H1 (cell line): Measurements from ENCODE around the gene C2CD4A. TPM values are rescaled to one million over a fixed set of nuclear protein-coding genes. Genes with fewer than 3 reads are reported as not detected.

ENCODE experiments used
- CTCF ChIA-PET: fragments of 300-600 bp; sonication (Branson Sonifier 250); formaldehyde crosslinking; loops from one replicate; lab custom pipeline; 2021; ENCODE audit not compliant: partially characterized antibody; lab: Charles Lee
- POLR2A ChIA-PET: fragments of 300-600 bp; sonication (Branson Sonifier 250); formaldehyde crosslinking; loops from one replicate; lab custom pipeline; 2021; ENCODE audit warnings: inconsistent platforms; ENCODE audit not compliant: partially characterized antibody; lab: Charles Lee
- DNase-seq, 2 experiments: peaks; one replicate each; pipeline versions ENCODE4 v3.0.0 to v3.0.0-alpha.2; 2010 to 2022; ENCODE audit warnings: low spot score in 2 of 2, low read depth in 1 of 2, mixed read lengths in 1 of 2
- FAIRE-seq: peaks from 2 replicates; lab custom pipeline; 2011; peaks lifted over from hg19 to GRCh38; lab: Jason Lieb, UNC
- H2AFZ ChIP-seq: 2 replicates; pipeline ENCODE4 v1.8.1; 2012; ENCODE audit warnings: low read length, inconsistent platforms
- H2AK5ac ChIP-seq: 2 replicates; pipeline ENCODE4 v1.6.1; 2013; ENCODE audit warnings: low read depth, low read length
- H2BK120ac ChIP-seq: replicated peaks from 2 replicates; pipeline ENCODE3; 2013; ENCODE audit warnings: low read depth, low read length, inconsistent platforms
- H2BK12ac ChIP-seq: 2 replicates; pipeline ENCODE4 v1.6.1; 2013; ENCODE audit warnings: low read depth, low read length
- H2BK15ac ChIP-seq: 2 replicates; pipeline ENCODE4 v1.6.1; 2013; ENCODE audit warnings: low read length
- H2BK20ac ChIP-seq: 2 replicates; pipeline ENCODE4 v1.6.1; 2013; ENCODE audit warnings: low read length
- H2BK5ac ChIP-seq: 2 replicates; pipeline ENCODE4 v1.6.1; 2013; ENCODE audit warnings: low read depth, low read length
- H3K14ac ChIP-seq: 2 replicates; pipeline ENCODE4 v1.6.1; 2013; ENCODE audit warnings: inconsistent platforms; ENCODE audit not compliant: insufficient read length
- H3K18ac ChIP-seq: 2 replicates; pipeline ENCODE4 v1.6.1; 2013; ENCODE audit warnings: low read length; ENCODE audit errors: extremely low read depth
- H3K23ac ChIP-seq: 2 replicates; pipeline ENCODE4 v1.6.1; 2013; ENCODE audit warnings: inconsistent platforms; ENCODE audit not compliant: insufficient read length
- H3K23me2 ChIP-seq: 2 replicates; pipeline ENCODE4 v1.6.1; 2013; ENCODE audit warnings: low read depth, low read length
- H3K27ac ChIP-seq: 2 replicates; pipeline ENCODE4 v1.6.1; 2011; ENCODE audit warnings: low read depth, low read length, inconsistent platforms
- H3K27me3 ChIP-seq, 4 experiments: replicated peaks in 1 of 4; 1 replicate in 1 of 4; 2 replicates in 3 of 4; pipeline versions ENCODE4 v1.6.1 to v1.8.1; 2011 to 2013; ENCODE audit warnings: low read length in 3 of 4, mild to moderate bottlenecking in 3 of 4, inconsistent platforms in 2 of 4, mixed read lengths in 2 of 4, moderate library complexity in 1 of 4; ENCODE audit not compliant: control insufficient read depth in 3 of 4, insufficient read depth in 3 of 4; ENCODE audit errors: extremely low read depth in 1 of 4
- H3K36me3 ChIP-seq, 4 experiments: 2 replicates each; pipeline versions ENCODE4 v1.6.1 to v1.8.1; 2011 to 2013; ENCODE audit warnings: mild to moderate bottlenecking in 4 of 4, low read length in 3 of 4, moderate library complexity in 2 of 4, control low read depth in 1 of 4, inconsistent platforms in 1 of 4; ENCODE audit not compliant: insufficient read depth in 4 of 4, control insufficient read depth in 2 of 4
- H3K4ac ChIP-seq: replicated peaks from 2 replicates; pipeline ENCODE3; 2013; ENCODE audit warnings: low read length, low read depth, mixed read lengths, inconsistent platforms; ENCODE audit not compliant: insufficient read length
- H3K4me1 ChIP-seq, 4 experiments: replicated peaks in 1 of 4; 1 replicate in 1 of 4; 2 replicates in 3 of 4; pipeline versions ENCODE4 v1.6.1 to v1.8.1; 2011 to 2013; ENCODE audit warnings: low read length in 3 of 4, inconsistent platforms in 2 of 4, mixed read lengths in 1 of 4; ENCODE audit not compliant: insufficient read depth in 4 of 4, control insufficient read depth in 3 of 4
- H3K4me2 ChIP-seq, 2 experiments: 2 replicates each; pipeline versions ENCODE4 v1.6.1 to v1.8.1; 2011 to 2013; ENCODE audit warnings: low read depth in 2 of 2, low read length in 2 of 2, control low read depth in 1 of 2, inconsistent platforms in 1 of 2, mild to moderate bottlenecking in 1 of 2; ENCODE audit not compliant: insufficient read depth in 1 of 2
- H3K4me3 ChIP-seq, 4 experiments: fragments of 200-600, 300-600 bp in 1 of 4; sonication (generic), shearing (Covaris generic), sonication (Bioruptor Twin) in 1 of 4; 2 replicates each; pipeline versions ENCODE4 v1.5.1 to v1.8.1; 2011 to 2016; ENCODE audit warnings: low read length in 4 of 4, low read depth in 3 of 4, control low read depth in 2 of 4, inconsistent platforms in 2 of 4, mild to moderate bottlenecking in 2 of 4, mixed read lengths in 1 of 4, moderate library complexity in 1 of 4; ENCODE audit not compliant: insufficient read depth in 2 of 4; ENCODE audit errors: extremely low read depth in 1 of 4
- H3K56ac ChIP-seq: replicated peaks from 2 replicates; pipeline ENCODE3; 2013; ENCODE audit warnings: low read depth, mild to moderate bottlenecking, mixed read lengths, low read length, inconsistent platforms; ENCODE audit not compliant: insufficient read length
- H3K79me1 ChIP-seq: 2 replicates; pipeline ENCODE4 v1.6.1; 2013; ENCODE audit warnings: low read depth, low read length, control low read depth
- H3K79me2 ChIP-seq, 2 experiments: 2 replicates each; pipeline versions ENCODE4 v1.6.1 to v1.8.1; 2012 to 2013; ENCODE audit warnings: low read length in 2 of 2, mild to moderate bottlenecking in 2 of 2, inconsistent platforms in 1 of 2; ENCODE audit not compliant: insufficient read depth in 2 of 2, control insufficient read depth in 1 of 2
- H3K9ac ChIP-seq, 4 experiments: replicated peaks in 1 of 4; 1 replicate in 1 of 4; 2 replicates in 3 of 4; pipeline versions ENCODE4 v1.6.1 to v1.8.1; 2011 to 2013; ENCODE audit warnings: low read depth in 3 of 4, low read length in 3 of 4, control low read depth in 2 of 4, mild to moderate bottlenecking in 2 of 4, moderate library complexity in 2 of 4, inconsistent platforms in 1 of 4; ENCODE audit errors: extremely low read depth in 1 of 4
- H3K9me3 ChIP-seq, 2 experiments: 2 replicates each; pipeline versions ENCODE4 v1.6.1 to v1.8.1; 2012 to 2013; ENCODE audit warnings: mild to moderate bottlenecking in 2 of 2, moderate library complexity in 2 of 2, control low read depth in 1 of 2, inconsistent platforms in 1 of 2, low read depth in 1 of 2, low read length in 1 of 2, mixed read lengths in 1 of 2; ENCODE audit not compliant: insufficient read depth in 2 of 2
- H4K20me1 ChIP-seq, 2 experiments: replicated peaks in 1 of 2; 2 replicates each; pipeline versions ENCODE3 to v1.8.1; 2011 to 2013; ENCODE audit warnings: inconsistent platforms in 2 of 2, low read length in 2 of 2, mild to moderate bottlenecking in 1 of 2; ENCODE audit not compliant: insufficient read depth in 2 of 2, control insufficient read depth in 1 of 2
- H4K5ac ChIP-seq: 2 replicates; pipeline ENCODE4 v1.6.1; 2013; ENCODE audit warnings: low read length, low read depth, mixed read lengths, inconsistent platforms; ENCODE audit not compliant: insufficient read length
- H4K8ac ChIP-seq: 2 replicates; pipeline ENCODE4 v1.8.0; 2013; ENCODE audit warnings: mild to moderate bottlenecking, moderate library complexity, low read length, inconsistent platforms; ENCODE audit not compliant: insufficient read depth; ENCODE audit errors: extremely low read depth
- H4K91ac ChIP-seq: replicated peaks from 2 replicates; pipeline ENCODE3; 2013; ENCODE audit warnings: low read length, mixed read lengths, inconsistent platforms; ENCODE audit not compliant: insufficient read length
- BACH1 ChIP-seq: IDR thresholded peaks from 2 replicates; pipeline ENCODE4 v1.6.1; 2012; ENCODE audit warnings: low read length, improper control_type of control experiment
- CHD1 ChIP-seq: IDR thresholded peaks from 2 replicates; pipeline ENCODE4 v1.6.1; 2012; ENCODE audit warnings: low read depth, low read length, improper control_type of control experiment
- CHD2 ChIP-seq: IDR thresholded peaks from 2 replicates; pipeline ENCODE4 v1.6.1; 2012; ENCODE audit warnings: low read length, improper control_type of control experiment
- FOSL1 ChIP-seq: IDR thresholded peaks from 2 replicates; pipeline ENCODE4 v1.6.1; 2011; ENCODE audit warnings: mild to moderate bottlenecking, low read depth, low read length, moderate library complexity; ENCODE audit not compliant: insufficient read depth
- HDAC6 ChIP-seq: IDR thresholded peaks from one replicate; pipeline ENCODE4 v1.7.1; 2012; ENCODE audit warnings: low read depth, mild to moderate bottlenecking, inconsistent platforms, low read length, moderate library complexity
- JUN ChIP-seq: IDR thresholded peaks from 2 replicates; pipeline ENCODE4 v1.6.1; 2011; ENCODE audit warnings: low read depth, mild to moderate bottlenecking, improper control_type of control experiment, low read length
- JUND ChIP-seq: IDR thresholded peaks from 2 replicates; pipeline ENCODE4 v1.6.1; 2011; ENCODE audit warnings: mild to moderate bottlenecking, improper control_type of control experiment, low read length
- MAFK ChIP-seq: IDR thresholded peaks from 2 replicates; pipeline ENCODE4 v1.6.1; 2012; ENCODE audit warnings: low read depth, mild to moderate bottlenecking, improper control_type of control experiment, low read length
- NRF1 ChIP-seq: IDR thresholded peaks from 2 replicates; pipeline ENCODE4 v1.6.1; 2011; ENCODE audit warnings: mild to moderate bottlenecking, low read depth, low read length, improper control_type of control experiment
- PHF8 ChIP-seq: fragments of 200-600 bp; sonication (generic); conservative IDR thresholded peaks from 2 replicates; pipeline ENCODE4 v1.7.1; 2012; ENCODE audit warnings: low read depth, mild to moderate bottlenecking, inconsistent platforms, low read length, moderate library complexity
- POLR2A ChIP-seq, 2 experiments: IDR thresholded peaks; 1 replicate in 1 of 2; 2 replicates in 1 of 2; pipeline ENCODE4 v1.6.1; 2011; ENCODE audit warnings: low read depth in 2 of 2, low read length in 2 of 2, mild to moderate bottlenecking in 2 of 2; ENCODE audit errors: control extremely low read depth in 1 of 2
- RXRA ChIP-seq: IDR thresholded peaks from 2 replicates; pipeline ENCODE4 v1.6.1; 2011; ENCODE audit warnings: low read depth, mild to moderate bottlenecking, low read length, moderate library complexity; ENCODE audit not compliant: insufficient read depth
- SAP30 ChIP-seq: fragments of 300-600 bp; sonication (generic); IDR thresholded peaks from 2 replicates; pipeline ENCODE4 v1.7.1; 2012; ENCODE audit warnings: low read length, moderate library complexity, mild to moderate bottlenecking, inconsistent platforms; ENCODE audit not compliant: insufficient read depth, insufficient replicate concordance
- SP4 ChIP-seq: IDR thresholded peaks from 2 replicates; pipeline ENCODE4 v1.6.1; 2012; ENCODE audit warnings: low read length, inconsistent platforms
- SRF ChIP-seq: IDR thresholded peaks from 2 replicates; pipeline ENCODE4 v1.6.1; 2011; ENCODE audit warnings: mild to moderate bottlenecking, low read depth, low read length, moderate library complexity
- TAF1 ChIP-seq: IDR thresholded peaks from 2 replicates; pipeline ENCODE4 v1.6.1; 2011; ENCODE audit warnings: mild to moderate bottlenecking, low read depth, low read length
- TEAD4 ChIP-seq: IDR thresholded peaks from 2 replicates; pipeline ENCODE4 v1.6.1; 2012; ENCODE audit warnings: low read depth, low read length, inconsistent platforms, mixed read lengths
- WGBS, 2 experiments: shearing (Covaris generic) in 1 of 2; methylation state at CpG; one replicate each; pipeline versions ENCODE4 v1.1.6 to v1.1.7; 2013 to 2015; ENCODE audit warnings: low lambda C conversion rate in 2 of 2, mixed read lengths in 2 of 2, inconsistent platforms in 1 of 2, low coverage in 1 of 2, missing lambda C conversion rate in 1 of 2; ENCODE audit not compliant: insufficient replicate concordance in 2 of 2, insufficient coverage in 1 of 2, insufficient read length in 1 of 2; ENCODE audit errors: extremely low coverage in 1 of 2, missing lambda C conversion rate in 1 of 2; 5-methylcytosine and 5-hydroxymethylcytosine counted together
- polyA plus RNA-seq, 7 experiments: library from polyadenylated mRNA; depleted of rRNA in 3 of 7; stranded (reverse) in 5 of 7; unstranded in 2 of 7; fragments of >200 nt in 5 of 7; fragments of 200-250 nt in 2 of 7; gene quantifications; 1 replicate in 5 of 7; 2 replicates in 1 of 7; 4 replicates in 1 of 7; pipeline versions ENCODE4 v1.2.1 to v1.2.3, GENCODE V29; 2011 to 2013; ENCODE audit warnings: missing spikeins in 2 of 7, mixed read lengths in 2 of 7
- total RNA-seq: library from RNA; stranded (reverse); fragmentation: NEBNext Ultra II Directional; extraction: Animal tissue kit (Norgen Biotek cat#: 25700); gene quantifications from 2 replicates; pipeline ENCODE4 v1.2.1, GENCODE V29; 2021

Gene C2CD4A
- total and polyA plus RNA-seq, 2 of the 8 experiments (the other 6 are each of a cell fraction or from before 2014, with no cell fraction given): not detected

DNA sequence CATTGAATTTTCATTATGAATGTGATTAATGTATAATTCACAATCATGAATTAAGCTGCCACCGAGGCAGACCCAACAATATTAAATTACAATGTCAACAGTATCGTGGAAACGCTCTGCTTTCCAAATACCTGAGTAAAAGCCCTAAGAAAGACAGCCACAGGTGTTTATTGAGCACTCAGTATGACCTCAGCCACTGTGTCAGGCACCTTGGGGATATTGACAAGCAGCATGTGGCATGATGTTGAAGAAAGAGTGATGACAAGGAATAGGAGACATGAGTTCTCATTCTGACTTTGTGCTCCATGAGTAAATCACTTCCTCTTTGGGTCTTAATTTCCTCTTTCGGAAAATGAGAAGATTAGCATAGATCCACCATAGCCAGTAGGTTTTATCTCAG is 12.8 kb downstream of the C2CD4A start:
- Histone ChIP-seq H3K56ac (no peak overlapping the region), H3K27ac (no peak overlapping the region), H3K23me2 (no peaks in the 10 kb centered on the region), H3K79me1 (no peaks in the 10 kb centered on the region), H3K4me1 (no peaks in the 10 kb centered on the region), H2AK5ac (no peak overlapping the region), H4K5ac (no peak overlapping the region), H3K4ac (no peak overlapping the region), H3K14ac (no peak overlapping the region), H2BK120ac (no peak overlapping the region), H2BK15ac (no peak overlapping the region), H3K23ac (no peak overlapping the region), H3K4me3 (no peak overlapping the region), H3K9ac (no peak overlapping the region), H2BK12ac (no peak overlapping the region), H3K27me3 (no peaks in the 10 kb centered on the region), H3K36me3 (no peaks in the 10 kb centered on the region), H2AFZ (no peak overlapping the region), H3K79me2 (no peaks in the 10 kb centered on the region), H4K8ac (no peak overlapping the region), H2BK20ac (no peak overlapping the region), H3K9me3 (no peaks in the 10 kb centered on the region), H4K91ac (no peak overlapping the region), H3K18ac (no peak overlapping the region), H4K20me1 (no peaks in the 10 kb centered on the region), H2BK5ac (no peak overlapping the region), H3K4me2 (no peak overlapping the region)
- WGBS, 2 experiments: 89% methylated on average over 4 of the region's 4 CpGs; no CpG with 5 or more reads in 1 of the 2 experiments
- CTCF ChIA-PET: interaction anchor here (0.6 to 1.3 kb wide), 3 partner anchors 9 to 963 kb away, joined by 3 read pairs; no protein-coding TSS in a partner anchor
- POLR2A ChIA-PET: no interaction called here
- TF ChIP-seq MAFK: no peak
- no peak for TF ChIP-seq TEAD4
- TF ChIP-seq CHD1: no peak
- no peak for TF ChIP-seq SAP30
- TF ChIP-seq POLR2A (IDR thresholded peaks at IDR 0.05; ENCODE audit: control extremely low read depth in 1 of 2, low read depth in 2 of 2, low read length in 2 of 2): no peak
- TF ChIP-seq BACH1: no peak
- TF ChIP-seq CHD2: no peak
- no peak for TF ChIP-seq JUN
- TF ChIP-seq NRF1: no peak
- no peak for TF ChIP-seq SP4
- TF ChIP-seq FOSL1: no peak
- TF ChIP-seq JUND: no peak
- no peak for TF ChIP-seq SRF
- no peak for TF ChIP-seq RXRA
- TF ChIP-seq HDAC6: no peak
- TF ChIP-seq TAF1: no peak
- TF ChIP-seq PHF8: no peak
- no peak for FAIRE-seq
- no peak for DNase-seq
